ENCODE data around the gene CDK14.

Gene CDK14

GRCh38 chr7:91020636-91021385, 424.7 kb downstream of the CDK14 start:
- H3K9me3 ChIP-seq (ENCODE audit: severe bottlenecking), result no peaks in the 10 kb centered on the region
- no peak for TF ChIP-seq CTCF (IDR thresholded peaks at IDR 0.05; ENCODE audit: low read depth, low read length)
- no peaks in the 10 kb centered on the region for H3K27me3 ChIP-seq (ENCODE audit: insufficient read depth, low read depth, severe bottlenecking)
- no peak overlapping the region for H3K4me3 ChIP-seq (ENCODE audit: low read depth, low read length)
- no peak overlapping the region for H3K27ac ChIP-seq
- DNase-seq, result no peak
- no peaks in the 10 kb centered on the region for H3K36me3 ChIP-seq

- no peaks in the 10 kb centered on the region for H3K27me3 ChIP-seq (ENCODE audit: insufficient read depth, low read depth, severe bottlenecking)
- DNase-seq, result no peak
- TF ChIP-seq CTCF (IDR thresholded peaks at IDR 0.05; ENCODE audit: low read depth, low read length), result no peak
Observed at GRCh38 chr7:91021956-91022355, 425.8 kb downstream of the CDK14 start.

GRCh38 chr7:91025906-91026390, 429.8 kb downstream of the CDK14 start:
- no peak for DNase-seq

More at GRCh38 chr7:91021956-91022355, 425.8 kb downstream of the CDK14 start:
- no peaks in the 10 kb centered on the region for H3K9me3 ChIP-seq (ENCODE audit: severe bottlenecking)
- H3K36me3 ChIP-seq, result no peaks in the 10 kb centered on the region
- H3K27ac ChIP-seq, result no peak overlapping the region
- H3K4me3 ChIP-seq (ENCODE audit: low read depth, low read length), result no peak overlapping the region

GRCh38 chr7:91029688-91030087, 433.6 kb downstream of the CDK14 start:
- Histone ChIP-seq H3K36me3 (no peaks in the 10 kb centered on the region), H3K27ac (no peak overlapping the region), H3K4me3 (ENCODE audit: low read depth, low read length) (no peak overlapping the region), H3K27me3 (ENCODE audit: insufficient read depth, low read depth, severe bottlenecking) (no peaks in the 10 kb centered on the region), H3K9me3 (ENCODE audit: severe bottlenecking) (peaks cover 3% of the 10 kb centered on the region)
- TF ChIP-seq CTCF (IDR thresholded peaks at IDR 0.05; ENCODE audit: low read depth, low read length), result no peak
- no peak for DNase-seq

More at GRCh38 chr7:91025906-91026390, 429.8 kb downstream of the CDK14 start:
- Histone ChIP-seq H3K27ac (no peak overlapping the region), H3K9me3 (ENCODE audit: severe bottlenecking) (no peaks in the 10 kb centered on the region), H3K36me3 (no peaks in the 10 kb centered on the region), H3K4me3 (ENCODE audit: low read depth, low read length) (no peak overlapping the region), H3K27me3 (ENCODE audit: insufficient read depth, low read depth, severe bottlenecking) (no peaks in the 10 kb centered on the region)
- no peak for TF ChIP-seq CTCF (IDR thresholded peaks at IDR 0.05; ENCODE audit: low read depth, low read length)

GRCh38 chr7:91030680-91031380, 434.7 kb downstream of the CDK14 start:
- no peak for DNase-seq
- H3K27ac ChIP-seq, result no peak overlapping the region
- TF ChIP-seq CTCF (IDR thresholded peaks at IDR 0.05; ENCODE audit: low read depth, low read length), result no peak
- no peak overlapping the region for H3K4me3 ChIP-seq (ENCODE audit: low read depth, low read length)
- H3K27me3 ChIP-seq (ENCODE audit: insufficient read depth, low read depth, severe bottlenecking), result no peaks in the 10 kb centered on the region
- H3K9me3 ChIP-seq (ENCODE audit: severe bottlenecking), result peaks cover 3% of the 10 kb centered on the region
- H3K36me3 ChIP-seq, result no peaks in the 10 kb centered on the region
